Fibroblast of skin of back (primary cell): ENCODE results near the gene EPHA7.

ENCODE experiments used
- DNase-seq: peaks from one replicate; pipeline ENCODE4 v3.0.0-alpha.2; 2013

Gene EPHA7

DNA sequence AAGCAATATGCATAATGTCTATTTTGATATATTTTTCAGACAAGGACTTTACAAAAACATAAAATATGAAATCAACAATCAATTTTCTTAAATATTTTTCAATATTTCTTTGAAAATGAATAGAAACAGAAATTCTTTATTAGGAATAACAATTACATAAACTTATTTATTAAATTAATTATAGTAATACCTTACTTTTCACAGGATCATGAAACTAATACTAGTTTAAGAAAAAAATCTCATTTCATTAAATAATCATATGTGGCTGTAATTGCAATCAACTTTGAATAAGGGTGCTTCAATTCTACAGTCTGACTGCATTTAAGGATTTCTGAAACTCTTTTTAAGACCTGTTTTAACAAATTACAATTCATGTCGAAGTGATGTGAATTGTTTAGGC, 26.6 kb downstream of the EPHA7 start:
- DNase-seq, result no peak

DNA sequence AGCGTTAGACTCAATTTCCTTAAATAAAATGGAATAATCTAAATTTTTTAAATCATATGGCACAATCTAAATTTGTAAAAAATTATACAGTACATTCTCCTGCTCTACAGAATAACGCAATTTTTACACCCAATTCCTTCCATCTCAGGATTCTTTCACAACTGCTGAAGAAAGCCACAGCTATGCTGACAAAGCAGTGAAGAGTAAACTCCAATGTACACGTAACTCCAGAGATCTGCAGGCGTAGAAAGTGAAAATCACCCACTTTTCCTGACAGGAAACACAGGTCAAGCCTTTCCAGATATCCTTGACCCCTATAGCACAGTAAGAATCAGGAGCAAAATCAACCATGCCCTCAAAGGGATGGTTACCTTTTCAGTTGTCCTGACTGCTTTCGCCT, 27.4 kb downstream of the EPHA7 start:
- no peak for DNase-seq

DNA sequence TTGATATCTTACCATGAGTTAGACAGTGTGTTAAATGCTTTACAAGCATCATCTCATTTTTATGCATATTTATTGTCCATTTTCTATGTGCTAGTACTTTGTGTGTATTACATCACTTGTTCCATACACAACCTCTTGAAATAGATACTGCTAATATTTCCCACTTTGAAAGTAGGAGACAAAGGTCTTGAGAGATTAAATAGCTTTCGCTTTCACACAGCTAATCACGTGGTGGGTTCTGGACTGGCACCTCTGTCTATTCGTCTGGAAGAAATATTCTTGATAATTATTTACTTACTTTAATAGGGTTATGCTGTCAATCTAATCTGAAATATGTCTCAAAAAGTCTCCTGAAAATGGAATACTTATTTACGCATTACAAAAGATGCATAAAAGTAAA, 30.2 kb downstream of the EPHA7 start:
- no peak for DNase-seq

DNA sequence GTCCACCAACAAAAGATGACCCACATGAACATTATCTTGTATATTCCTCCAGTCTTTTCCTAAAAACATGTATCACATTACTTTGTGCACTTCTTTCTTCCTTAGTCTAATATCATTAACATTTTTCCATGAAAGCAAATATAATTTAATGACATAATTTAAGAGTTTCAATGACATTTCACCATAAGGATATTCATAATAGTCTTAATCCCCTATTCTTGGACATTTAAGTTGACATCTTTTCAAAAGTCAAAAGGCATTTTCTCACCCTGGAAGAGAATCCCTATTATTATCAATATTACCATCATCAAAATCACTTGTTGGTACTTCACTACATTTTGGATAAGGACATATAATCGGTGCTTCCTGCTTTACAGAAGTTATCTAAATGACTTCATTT, 31.3 kb downstream of the EPHA7 start:
- DNase-seq, result no peak

DNA sequence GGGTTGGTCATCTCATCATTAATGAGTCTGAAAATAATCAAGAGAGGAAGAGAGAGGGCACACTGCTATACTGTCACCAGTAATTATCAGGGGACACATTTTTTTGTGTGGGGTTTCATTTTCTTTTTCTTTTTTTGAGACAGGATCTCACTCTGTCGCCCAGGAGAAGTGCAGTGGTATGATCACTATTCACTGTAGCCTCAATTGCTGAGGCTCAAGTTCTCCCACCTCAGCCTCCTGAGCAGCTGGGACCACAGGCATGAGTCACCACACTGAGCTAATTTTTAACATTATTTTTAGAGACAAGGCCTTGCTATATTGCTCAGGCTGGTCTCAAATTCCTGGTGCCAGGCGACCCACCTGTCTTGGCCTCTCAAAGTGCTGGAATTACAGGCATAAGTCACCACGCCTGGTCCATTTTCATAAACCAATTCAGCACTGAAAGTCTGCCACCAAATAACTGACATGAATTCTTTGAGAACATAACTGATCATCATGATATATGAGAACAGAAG, 43.3 kb downstream of the EPHA7 start:
- DNase-seq, result no peak

DNA sequence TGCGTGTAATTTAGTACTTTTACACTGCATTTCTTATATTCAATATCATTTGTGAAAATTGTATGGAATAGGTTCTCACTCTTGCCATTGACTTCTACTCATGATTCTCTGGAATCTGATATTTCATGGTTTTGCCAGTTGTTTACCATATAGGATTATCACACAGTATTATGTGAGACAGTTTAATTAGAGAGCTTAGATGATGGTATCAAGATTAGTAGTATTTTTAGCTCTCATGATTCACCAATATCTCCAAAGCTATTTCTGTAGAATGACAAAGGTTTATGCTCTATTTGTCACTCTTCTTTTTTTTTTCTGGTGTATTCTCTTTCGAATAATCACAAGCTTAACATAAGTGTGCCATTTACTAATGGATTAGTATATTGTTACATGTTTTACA, 45.9 kb downstream of the EPHA7 start:
- DNase-seq, result no peak

DNA sequence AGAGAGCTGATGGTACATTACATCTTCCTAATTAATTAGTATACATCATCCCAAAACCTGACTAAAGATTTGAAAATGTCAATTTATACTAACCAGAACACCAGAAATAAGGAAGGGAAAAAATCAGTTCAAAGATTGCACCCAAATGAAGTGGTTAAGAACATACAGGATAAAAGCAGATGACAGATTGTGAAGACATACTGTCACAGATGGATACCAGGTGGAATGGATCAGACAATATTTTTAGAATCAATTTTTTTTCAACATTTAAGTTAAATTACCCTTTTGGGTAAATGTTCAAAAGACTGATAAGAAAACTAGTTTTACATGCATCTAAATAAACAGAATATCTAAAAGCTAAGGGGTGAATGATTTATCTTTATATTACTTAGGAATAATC, 47.6 kb downstream of the EPHA7 start:
- no peak for DNase-seq

DNA sequence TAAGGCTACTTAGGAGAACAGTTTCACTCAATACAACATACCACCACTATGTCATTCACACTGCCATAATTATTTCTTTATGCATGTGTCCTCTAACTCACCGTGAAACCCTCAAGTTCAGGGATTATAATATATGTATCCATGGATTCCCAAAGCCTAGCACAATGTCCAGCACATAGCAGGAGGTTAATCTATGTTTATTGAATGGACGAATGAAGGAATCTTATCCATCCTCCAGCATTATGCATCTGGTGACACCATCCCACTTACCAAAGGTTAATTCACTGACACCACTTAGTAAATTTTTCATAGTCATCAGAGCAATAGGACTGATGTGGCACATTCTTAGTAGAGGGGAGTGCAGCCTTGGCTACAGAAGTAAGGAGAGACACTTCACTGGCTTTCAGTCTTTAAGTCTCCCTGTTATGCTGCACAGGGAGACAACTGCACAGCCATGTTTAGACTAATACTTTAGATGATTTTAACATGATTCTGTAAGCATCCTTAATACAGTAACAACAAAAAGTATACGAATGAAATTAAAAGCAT, 49.7 kb downstream of the EPHA7 start:
- DNase-seq, result no peak

DNA sequence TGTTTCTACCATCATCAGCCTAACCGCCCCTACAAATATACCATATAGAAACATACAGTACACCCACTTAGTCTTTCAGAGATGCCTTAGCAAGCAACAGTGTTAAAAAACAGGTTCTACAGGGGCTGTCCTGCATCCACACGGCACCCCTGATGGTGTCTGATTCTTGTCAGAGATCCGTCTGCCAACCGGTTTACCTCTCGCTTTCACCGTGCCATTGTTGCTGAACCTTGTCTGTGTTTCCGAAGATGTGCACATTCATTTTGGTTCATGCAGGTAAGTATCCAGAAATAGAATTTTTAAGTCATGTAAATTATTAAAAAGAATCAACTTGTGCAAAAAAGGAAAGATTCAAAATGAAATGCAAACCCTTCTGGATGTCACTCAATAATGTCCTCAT, 52.9 kb downstream of the EPHA7 start:
- DNase-seq, result no peak

DNA sequence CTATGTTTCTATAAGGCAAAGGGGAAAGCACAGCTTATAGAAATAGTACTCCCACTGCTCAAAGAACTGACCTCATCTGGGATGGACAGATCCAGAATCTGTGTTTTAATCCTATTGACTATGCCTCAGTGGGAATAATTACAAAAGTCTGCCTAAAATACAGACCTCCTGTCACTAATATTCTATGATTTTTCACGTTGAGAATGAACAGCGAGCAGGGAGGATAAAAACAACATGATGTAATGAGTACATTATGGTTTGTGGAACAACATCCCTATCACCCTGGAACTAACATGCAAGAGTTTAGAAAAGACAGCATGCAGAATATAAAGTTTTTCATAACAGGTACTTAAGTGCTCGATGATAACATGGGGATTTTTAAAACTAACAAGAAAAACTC, 53.9 kb downstream of the EPHA7 start:
- DNase-seq, result no peak

DNA sequence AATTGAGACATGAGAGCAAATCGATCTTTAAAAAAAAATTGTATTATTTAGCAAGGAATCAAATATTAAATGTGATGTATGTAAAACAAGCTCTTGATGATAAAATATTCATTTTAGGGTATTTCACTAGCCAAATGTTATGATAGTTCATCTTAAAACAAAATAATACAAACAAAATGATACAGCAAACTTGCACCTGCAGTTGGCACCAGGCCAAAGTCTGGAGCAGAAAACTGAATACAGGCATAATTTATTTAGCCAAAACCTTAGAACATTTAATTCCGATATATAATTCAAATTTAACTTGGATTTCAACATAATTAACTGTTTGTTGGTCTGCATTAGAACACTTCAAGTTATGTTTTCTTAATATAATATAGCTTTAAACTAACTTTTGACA, 60.9 kb downstream of the EPHA7 start:
- DNase-seq, result no peak

DNA sequence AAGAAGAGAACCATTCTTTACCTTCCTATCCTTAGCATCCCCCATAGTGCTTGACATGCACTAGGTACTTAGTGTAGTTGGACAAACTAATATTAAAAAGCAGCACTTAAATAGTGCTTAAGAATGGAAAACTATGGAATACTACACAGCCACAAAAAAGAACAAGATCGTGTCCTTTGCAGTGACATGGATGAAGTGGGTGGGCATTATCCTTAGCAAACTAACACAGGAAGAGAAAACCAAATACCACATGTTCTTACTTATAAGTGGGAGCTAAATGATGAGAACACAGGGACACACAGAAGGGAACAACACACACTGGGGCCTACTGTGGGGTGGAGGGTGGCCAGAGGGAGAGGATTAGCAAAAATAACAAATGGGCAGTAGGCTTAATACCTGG, 66.8 kb downstream of the EPHA7 start:
- DNase-seq, result no peak

DNA sequence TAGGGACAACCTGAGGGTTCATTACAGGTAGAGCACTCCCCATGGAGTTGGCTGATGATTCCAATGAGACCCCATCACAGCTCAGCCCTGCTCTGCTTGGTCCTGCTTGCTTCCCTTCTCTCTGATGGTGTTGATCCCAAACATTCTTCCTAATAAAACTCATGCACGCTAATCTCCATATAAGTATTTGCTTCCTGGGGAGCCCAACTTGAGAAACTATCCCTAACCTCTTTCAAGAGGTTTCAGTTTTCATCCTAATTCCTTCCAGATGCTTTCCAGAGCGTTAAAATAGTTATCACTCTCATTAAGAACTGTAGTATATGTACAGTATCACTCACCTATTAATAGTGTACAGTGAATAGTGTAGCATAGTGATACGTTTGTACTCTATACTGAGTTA, 68.1 kb downstream of the EPHA7 start:
- DNase-seq, result no peak

DNA sequence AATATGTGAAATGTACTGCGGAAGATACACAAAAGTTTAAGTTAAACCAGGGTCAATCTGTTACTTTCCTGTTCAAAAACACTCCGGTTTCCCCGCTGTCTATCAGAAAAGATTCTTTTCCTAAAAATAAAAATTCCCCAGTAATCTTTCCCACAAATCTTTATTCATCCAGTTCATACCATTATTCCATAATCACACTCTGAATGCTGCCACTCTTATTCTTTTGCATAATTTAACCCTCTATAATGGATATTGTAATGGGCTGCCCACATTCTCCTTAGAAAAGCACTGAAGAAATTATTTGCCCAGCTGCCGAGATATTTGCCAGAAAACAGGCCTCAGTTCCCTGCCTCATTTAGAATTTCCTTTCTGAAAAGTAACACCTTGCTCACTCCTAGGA, 68.6 kb downstream of the EPHA7 start:
- DNase-seq, result no peak

DNA sequence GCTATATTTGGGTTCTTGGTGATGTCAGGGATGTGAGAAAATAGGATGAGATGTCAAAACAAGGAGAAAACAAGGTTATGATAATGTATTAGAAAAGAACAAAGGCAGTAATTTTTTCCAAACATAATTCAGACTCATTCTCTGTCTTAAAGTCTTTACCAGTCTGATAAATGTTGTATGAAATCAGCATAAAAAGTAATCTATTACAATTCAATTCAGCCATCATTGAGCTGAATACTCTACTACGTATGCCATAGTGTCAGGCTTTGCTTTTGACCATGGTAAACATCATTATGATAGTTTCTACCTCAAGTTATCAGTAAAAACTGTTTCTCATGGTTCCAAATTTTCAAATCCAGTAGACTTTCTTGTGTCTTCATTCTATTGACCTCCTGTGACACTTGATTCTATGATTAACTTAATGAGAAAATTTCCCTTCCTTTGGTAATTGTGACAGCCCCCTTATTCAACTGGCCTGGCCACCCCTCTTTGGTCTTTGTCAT, 75.0 kb downstream of the EPHA7 start:
- DNase-seq, result no peak

DNA sequence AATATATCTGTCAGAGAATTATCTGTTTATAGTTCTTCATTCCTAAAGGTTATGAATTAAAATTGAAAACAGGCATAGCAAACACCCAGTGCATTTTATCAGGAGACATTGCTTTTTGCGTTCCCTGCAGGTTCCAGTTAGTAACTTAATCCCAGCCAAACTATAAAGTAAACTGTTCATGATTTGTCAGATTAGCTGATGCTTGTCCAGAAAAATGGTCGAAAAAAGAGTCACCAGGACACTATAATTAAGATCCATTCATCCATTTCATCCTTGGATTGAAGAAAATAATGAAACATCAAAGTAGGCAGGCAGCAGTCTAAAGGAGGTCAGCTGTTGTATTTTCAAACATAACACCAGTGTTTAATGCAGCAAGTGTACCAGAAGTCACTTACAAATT, 75.9 kb downstream of the EPHA7 start:
- DNase-seq, result no peak

DNA sequence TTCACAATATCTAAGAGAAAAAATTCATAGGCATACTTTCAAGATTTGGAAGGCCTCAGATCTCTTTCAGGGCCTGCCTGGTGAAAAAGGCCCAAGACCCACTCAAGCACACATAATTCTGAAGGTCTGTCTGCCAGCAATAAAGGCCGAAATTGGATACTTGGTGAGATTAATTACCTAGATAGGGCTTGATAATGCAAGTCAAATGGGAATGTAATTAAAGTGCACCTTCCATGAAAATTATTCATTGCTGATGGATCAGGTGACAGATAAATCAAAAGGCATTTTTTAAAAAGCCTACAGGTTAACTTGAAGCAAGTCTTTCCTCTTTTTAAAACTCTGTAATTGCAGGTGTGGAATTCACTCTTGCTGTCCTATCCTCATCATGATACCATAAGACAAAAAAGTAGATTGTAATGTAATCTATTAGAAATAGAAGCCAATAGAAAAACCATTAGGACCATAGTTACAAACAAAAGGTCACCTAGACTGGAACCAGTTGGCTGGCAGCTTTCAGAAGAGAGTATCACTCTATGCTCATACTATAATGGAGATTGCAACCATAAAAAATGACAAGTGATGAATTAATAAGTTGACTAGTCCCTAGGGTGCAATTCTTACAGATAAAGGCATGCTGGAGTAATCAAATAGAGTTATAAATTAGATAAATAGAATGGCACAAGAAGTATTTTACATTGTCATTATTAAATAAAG, 77.3 kb downstream of the EPHA7 start:
- no peak for DNase-seq

DNA sequence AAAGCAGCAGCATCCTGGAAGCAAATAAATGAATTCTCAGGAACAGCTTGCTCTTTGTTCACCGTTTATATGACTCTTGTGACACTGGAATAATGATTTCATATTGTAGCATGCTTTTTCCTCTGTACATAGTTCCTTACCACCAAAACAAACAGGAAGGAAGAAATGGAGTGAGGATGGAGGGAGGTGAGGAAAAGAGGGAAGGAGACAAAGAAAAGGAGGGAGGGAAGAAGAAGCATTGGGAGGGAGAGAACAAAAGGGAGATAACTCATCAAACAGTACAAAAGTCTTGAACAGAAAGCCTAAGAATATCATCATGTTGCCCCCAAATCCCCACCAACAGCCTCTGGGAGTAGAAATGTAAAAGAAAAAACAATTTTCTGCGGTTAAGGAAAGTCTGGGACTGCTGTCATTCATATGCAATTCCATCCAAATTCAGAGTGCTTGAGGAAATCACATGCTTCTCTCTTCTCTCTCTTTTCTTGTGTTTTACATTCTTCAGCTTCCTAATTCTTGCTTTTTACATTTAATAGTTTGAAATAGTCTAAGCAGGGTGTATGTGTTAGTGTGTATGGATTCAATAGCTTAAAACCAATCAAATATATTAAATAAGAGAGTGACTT, 81.5 kb downstream of the EPHA7 start:
- DNase-seq, result no peak

DNA sequence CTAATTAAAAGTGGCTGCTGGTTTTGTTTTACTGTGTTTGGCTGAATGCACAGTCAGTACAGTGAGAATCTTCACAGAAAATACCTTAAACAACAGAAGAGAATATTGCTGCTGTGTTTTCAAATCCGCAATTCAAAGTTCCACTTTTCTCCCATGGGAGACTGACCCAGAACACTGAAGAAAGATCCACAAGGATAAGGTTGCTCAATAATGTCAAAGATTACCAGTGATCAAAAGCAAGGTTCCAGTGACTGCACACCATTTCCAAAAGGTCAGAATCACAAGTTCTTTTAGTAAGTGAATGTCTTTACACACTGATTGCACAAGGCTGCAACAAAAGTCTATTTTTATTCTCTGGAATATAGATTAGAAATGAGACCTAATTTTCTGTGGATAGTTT, 82.3 kb downstream of the EPHA7 start:
- no peak for DNase-seq

DNA sequence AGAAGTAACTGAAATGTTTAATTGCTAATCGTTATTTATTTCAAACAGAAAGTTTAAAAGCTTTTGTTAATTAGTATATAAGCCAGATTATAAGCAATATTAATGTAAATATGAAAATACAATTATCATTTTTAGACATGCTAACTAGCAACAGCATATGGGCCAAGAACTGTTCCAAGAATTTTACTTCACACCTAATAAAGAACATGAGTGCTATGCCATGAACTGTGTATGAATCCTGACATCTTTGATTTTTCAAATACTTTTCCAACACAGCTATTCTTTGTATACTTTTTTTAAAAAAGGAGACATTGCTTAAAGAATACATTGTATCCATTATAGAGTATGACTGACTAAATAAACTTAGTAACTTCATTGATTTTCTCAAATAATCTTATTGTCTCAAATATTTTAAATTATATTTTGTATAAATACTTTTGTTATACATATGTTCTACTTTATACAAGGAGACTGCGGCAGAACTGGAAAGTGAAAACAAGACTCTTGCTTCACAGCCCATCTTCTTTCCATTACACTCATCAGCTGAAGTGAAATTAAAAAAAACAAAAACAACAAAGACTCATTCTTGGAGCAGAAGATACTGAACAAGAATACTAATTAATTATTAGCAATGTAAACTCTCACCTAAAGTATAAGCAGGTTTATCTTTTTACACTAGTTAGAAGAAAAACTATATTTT, 89.9 kb downstream of the EPHA7 start:
- DNase-seq, result no peak

DNA sequence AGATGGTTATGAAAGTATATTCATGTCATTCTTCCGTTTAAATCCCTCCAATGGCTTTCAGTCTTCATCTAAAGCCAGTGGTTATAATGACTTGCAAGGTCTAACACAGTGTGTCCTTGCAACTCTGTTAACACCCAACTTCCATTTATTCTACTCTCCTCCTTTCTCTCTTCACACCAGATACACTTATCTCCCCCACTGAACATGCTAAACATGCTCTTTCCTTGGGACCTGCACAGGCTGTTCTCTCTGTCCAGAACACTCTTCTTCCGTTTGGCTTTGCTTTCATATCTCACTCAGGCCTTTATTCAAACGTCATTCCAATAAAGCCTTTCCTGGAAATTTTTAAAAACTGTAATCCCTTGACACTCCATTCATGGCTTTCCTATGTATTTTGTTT, 91.5 kb downstream of the EPHA7 start:
- no peak for DNase-seq

DNA sequence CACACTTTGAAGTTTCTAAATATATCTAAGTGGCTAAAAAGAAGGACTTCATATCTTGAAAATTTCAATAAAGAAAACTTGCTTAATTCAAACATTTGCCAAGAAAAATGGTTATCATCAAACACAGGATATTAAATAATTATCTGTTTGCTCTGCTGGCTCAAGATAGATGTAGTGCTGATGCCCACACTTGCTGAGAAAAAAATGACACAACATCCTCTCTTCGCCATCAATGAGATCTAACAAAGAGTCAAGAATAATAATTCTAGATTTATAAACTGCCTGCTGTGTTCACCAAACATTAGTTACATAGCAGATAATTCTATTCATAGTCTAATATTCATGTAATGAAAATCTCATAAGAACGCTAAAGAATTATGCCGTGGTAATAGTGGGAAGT, 93.6 kb downstream of the EPHA7 start:
- no peak for DNase-seq

DNA sequence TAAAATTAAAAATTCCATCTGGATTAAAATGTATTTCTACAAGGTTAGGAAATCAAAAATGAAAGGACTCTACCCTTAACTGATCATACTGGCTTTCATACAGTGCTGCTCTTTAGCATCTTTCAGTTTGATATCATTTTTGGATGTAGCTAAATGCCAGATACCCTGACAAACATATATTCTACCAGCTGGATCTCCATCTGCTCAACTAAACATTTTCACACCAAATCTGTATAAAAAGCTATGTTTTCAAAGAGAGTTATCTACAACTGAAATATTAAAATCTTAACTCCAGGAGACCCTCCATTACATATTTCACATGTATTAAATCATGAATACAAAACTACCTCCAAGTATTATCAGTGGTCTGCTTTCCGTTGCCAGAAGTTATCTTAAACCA, 95.7 kb downstream of the EPHA7 start:
- no peak for DNase-seq

DNA sequence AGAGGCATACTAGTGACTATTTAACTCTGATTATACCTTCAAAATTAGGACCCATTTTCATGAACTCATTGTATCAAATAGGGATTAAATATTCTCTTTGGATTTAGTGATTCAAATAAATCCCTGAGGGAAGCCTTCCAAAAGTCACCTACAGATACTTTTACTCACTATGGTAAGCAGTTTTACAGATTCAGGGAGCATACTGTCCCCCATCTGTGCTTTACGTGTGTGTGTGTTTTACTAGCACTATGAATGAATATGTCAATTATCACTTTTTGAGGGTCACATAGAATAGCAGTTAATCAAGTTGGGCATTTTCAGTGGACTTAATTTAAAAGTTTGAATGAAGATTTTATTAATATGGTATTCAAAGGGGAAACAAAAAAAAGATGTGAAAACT, 96.7 kb downstream of the EPHA7 start:
- no peak for DNase-seq
